SK-N-SH treated with all-trans-retinoic acid at 6 μM for 48 hours (cell line): Measurements from ENCODE around the gene PIGL.

ENCODE experiments used
- ATAC-seq: fragments of 200-7000 bp; cut with Tn5 transposase; 3 replicates; pipeline ENCODE4 v1.9.1; 2020; ENCODE audit warnings: mild to moderate bottlenecking, moderate library complexity
- ARNTL ChIP-seq: fragments of 450-650 bp; formaldehyde crosslinking; IDR thresholded peaks from 2 replicates; pipeline ENCODE4 v1.5.0; 2020; ENCODE audit warnings: low read depth, mild to moderate bottlenecking, moderate library complexity, borderline replicate concordance
- BACH2 ChIP-seq: fragments of 250-450 bp; sonication (Bioruptor Pico); IDR thresholded peaks from 2 replicates; pipeline ENCODE4 v1.9.0; 2021; ENCODE audit warnings: mild to moderate bottlenecking, borderline replicate concordance
- CREB5 ChIP-seq: fragments of 250-450 bp; sonication (Bioruptor Pico); IDR thresholded peaks from 2 replicates; pipeline ENCODE4 v1.5.1; 2020; ENCODE audit warnings: low read depth, mild to moderate bottlenecking, moderate library complexity
- CSDC2 ChIP-seq: fragments of 250-450 bp; sonication (Bioruptor Pico); IDR thresholded peaks from 2 replicates; pipeline ENCODE4 v1.5.0; 2020; ENCODE audit warnings: mild to moderate bottlenecking, moderate library complexity
- ESRRG ChIP-seq: fragments of 250-450 bp; sonication (Bioruptor Pico); IDR thresholded peaks from 2 replicates; pipeline ENCODE4 v1.6.1; 2021; ENCODE audit warnings: mild to moderate bottlenecking
- GLIS3 ChIP-seq: fragments of 250-450 bp; sonication (Bioruptor Pico); IDR thresholded peaks from 2 replicates; pipeline ENCODE4 v1.5.0; 2020; ENCODE audit warnings: mild to moderate bottlenecking, moderate library complexity
- ISL1 ChIP-seq: fragments of 250-450 bp; sonication (Bioruptor Pico); IDR thresholded peaks from 2 replicates; pipeline ENCODE4 v2.1.2; 2022; ENCODE audit warnings: mild to moderate bottlenecking, moderate library complexity
- OSR1 ChIP-seq: fragments of 250-450 bp; sonication (Bioruptor Pico); IDR thresholded peaks from 2 replicates; pipeline ENCODE4 v1.8.0; 2022; ENCODE audit warnings: moderate library complexity, mild to moderate bottlenecking, inconsistent platforms
- PATZ1 ChIP-seq: fragments of 250-450 bp; sonication (Bioruptor Pico); IDR thresholded peaks from 2 replicates; pipeline ENCODE4 v1.8.0; 2020; ENCODE audit warnings: mild to moderate bottlenecking, moderate library complexity, borderline replicate concordance
- POU6F1 ChIP-seq: fragments of 250-450 bp; sonication (Bioruptor Pico); IDR thresholded peaks from 2 replicates; pipeline ENCODE4 v1.8.0; 2021; ENCODE audit warnings: low read depth, mild to moderate bottlenecking, moderate library complexity, borderline replicate concordance
- PPARA ChIP-seq: fragments of 250-450 bp; sonication (Bioruptor Pico); IDR thresholded peaks from 2 replicates; pipeline ENCODE4 v1.5.0; 2020; ENCODE audit warnings: mild to moderate bottlenecking, borderline replicate concordance
- RARB ChIP-seq: fragments of 250-450 bp; sonication (Bioruptor Pico); IDR thresholded peaks from 2 replicates; pipeline ENCODE4 v1.8.0; 2021; ENCODE audit warnings: mild to moderate bottlenecking, moderate library complexity
- SNAI2 ChIP-seq: fragments of 250-450 bp; sonication (Bioruptor Pico); IDR thresholded peaks from 2 replicates; pipeline ENCODE4 v1.5.0; 2020; ENCODE audit warnings: mild to moderate bottlenecking, moderate library complexity
- TCF4 ChIP-seq: fragments of 250-450 bp; sonication (Bioruptor Pico); IDR thresholded peaks from 2 replicates; pipeline ENCODE4 v1.8.0; 2021; ENCODE audit warnings: mild to moderate bottlenecking, moderate library complexity, borderline replicate concordance
- TOX ChIP-seq: fragments of 250-450 bp; sonication (Bioruptor Pico); IDR thresholded peaks from 2 replicates; pipeline ENCODE4 v1.8.0; 2021; ENCODE audit warnings: mild to moderate bottlenecking, moderate library complexity, borderline replicate concordance
- TSHZ2 ChIP-seq: fragments of 250-450 bp; sonication (Bioruptor Pico); IDR thresholded peaks from 2 replicates; pipeline ENCODE4 v1.5.0; 2020; ENCODE audit warnings: mild to moderate bottlenecking, moderate library complexity
- ZC3H10 ChIP-seq: fragments of 250-450 bp; sonication (Bioruptor Pico); IDR thresholded peaks from 2 replicates; pipeline ENCODE4 v1.5.1; 2021; ENCODE audit warnings: mild to moderate bottlenecking, moderate library complexity
- ZFP3 ChIP-seq: fragments of 250-450 bp; sonication (Bioruptor Pico); IDR thresholded peaks from 2 replicates; pipeline ENCODE4 v1.5.0; 2020; ENCODE audit warnings: mild to moderate bottlenecking, moderate library complexity
- ZFP30 ChIP-seq: fragments of 450-650 bp; formaldehyde crosslinking; IDR thresholded peaks from 2 replicates; pipeline ENCODE4 v1.5.0; 2022; ENCODE audit warnings: mild to moderate bottlenecking, moderate library complexity
- ZNF565 ChIP-seq: fragments of 450-650 bp; formaldehyde crosslinking; conservative IDR thresholded peaks from 2 replicates; pipeline ENCODE4 v1.5.0; 2020; ENCODE audit warnings: low read depth, mild to moderate bottlenecking, moderate library complexity
- ZNF70 ChIP-seq: fragments of 450-650 bp; formaldehyde crosslinking; IDR thresholded peaks from 2 replicates; pipeline ENCODE4 v1.5.0; 2020; ENCODE audit warnings: mild to moderate bottlenecking, moderate library complexity
- ZNF8 ChIP-seq: fragments of 450-650 bp; formaldehyde crosslinking; IDR thresholded peaks from 2 replicates; pipeline ENCODE4 v1.5.0; 2020; ENCODE audit warnings: mild to moderate bottlenecking, moderate library complexity
- TF ChIP-seq, protein P1 (sequence below): fragments of 250-450 bp; sonication (Bioruptor Pico); IDR thresholded peaks from 2 replicates; pipeline ENCODE4 v1.5.1; 2021; ENCODE audit warnings: mild to moderate bottlenecking, moderate library complexity

PIGL gene

GRCh38 chr17:16255481-16255921 lies 38.5 kb downstream of the PIGL start:
- no peak for ATAC-seq
- TF ChIP-seq, protein P1, sequence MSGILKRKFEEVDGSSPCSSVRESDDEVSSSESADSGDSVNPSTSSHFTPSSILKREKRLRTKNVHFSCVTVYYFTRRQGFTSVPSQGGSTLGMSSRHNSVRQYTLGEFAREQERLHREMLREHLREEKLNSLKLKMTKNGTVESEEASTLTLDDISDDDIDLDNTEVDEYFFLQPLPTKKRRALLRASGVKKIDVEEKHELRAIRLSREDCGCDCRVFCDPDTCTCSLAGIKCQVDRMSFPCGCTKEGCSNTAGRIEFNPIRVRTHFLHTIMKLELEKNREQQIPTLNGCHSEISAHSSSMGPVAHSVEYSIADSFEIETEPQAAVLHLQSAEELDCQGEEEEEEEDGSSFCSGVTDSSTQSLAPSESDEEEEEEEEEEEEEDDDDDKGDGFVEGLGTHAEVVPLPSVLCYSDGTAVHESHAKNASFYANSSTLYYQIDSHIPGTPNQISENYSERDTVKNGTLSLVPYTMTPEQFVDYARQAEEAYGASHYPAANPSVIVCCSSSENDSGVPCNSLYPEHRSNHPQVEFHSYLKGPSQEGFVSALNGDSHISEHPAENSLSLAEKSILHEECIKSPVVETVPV (CRISPR knock-in tag) = no peak
- TF ChIP-seq BACH2 (CRISPR knock-in tag) (no peak), ZC3H10 (CRISPR knock-in tag) (no peak)

DNA sequence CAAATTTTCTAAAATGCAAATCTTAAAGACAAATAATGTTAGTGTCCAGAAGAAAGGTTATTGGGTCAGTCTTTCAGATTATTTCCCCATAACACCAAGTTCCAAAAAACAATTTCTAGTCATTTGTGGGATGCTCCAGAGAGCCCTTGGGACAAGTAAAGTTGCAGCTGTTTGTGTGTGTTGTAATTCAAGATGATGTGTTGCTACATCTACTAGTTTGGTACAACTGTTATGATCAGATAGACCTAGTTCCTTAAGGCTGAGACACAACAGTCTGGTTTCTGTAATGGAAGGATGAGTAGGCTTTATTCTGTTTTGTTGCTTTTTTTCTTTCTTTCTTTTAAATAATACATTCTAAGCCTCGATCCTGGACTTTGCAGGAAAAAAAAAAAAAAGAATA lies 41.9 kb downstream of the PIGL start:
- no peak for ATAC-seq
- TF ChIP-seq PATZ1 (CRISPR knock-in tag) (no peak), ESRRG (no peak), ZC3H10 (CRISPR knock-in tag) (no peak), ZNF565 (CRISPR knock-in tag) (no peak), BACH2 (CRISPR knock-in tag) (no peak), SNAI2 (CRISPR knock-in tag) (no peak), ZNF8 (CRISPR knock-in tag) (no peak), OSR1 (no peak), CSDC2 (CRISPR knock-in tag) (no peak), GLIS3 (CRISPR knock-in tag) (no peak), ARNTL (no peak), ZFP3 (CRISPR knock-in tag) (no peak), TSHZ2 (no peak), ISL1 (CRISPR knock-in tag) (no peak), PPARA (no peak), RARB (CRISPR knock-in tag) (no peak)
- TF ChIP-seq, protein P1 (CRISPR knock-in tag) = no peak
- TF ChIP-seq, all 23 proteins: peak for 0

DNA sequence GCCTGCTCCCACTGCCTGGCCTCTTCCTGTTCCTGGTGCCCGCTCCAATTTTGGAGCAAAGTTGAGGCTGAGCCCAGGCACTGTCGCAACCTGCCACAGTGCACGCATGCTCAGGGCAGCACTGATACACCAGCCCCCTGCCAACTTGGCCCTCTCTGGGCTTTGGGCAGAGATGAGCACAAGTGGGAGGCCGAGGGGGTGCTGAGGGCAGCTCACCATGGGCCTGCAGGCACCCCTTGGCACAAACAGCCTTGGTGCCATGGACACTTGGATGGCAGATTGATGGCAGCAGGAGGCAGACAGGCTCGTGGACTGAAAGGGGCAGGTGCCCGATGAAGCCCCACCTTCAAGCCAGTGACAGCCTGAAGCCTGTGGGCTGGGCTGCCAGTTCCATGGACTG lies 42.9 kb downstream of the PIGL start:
- ATAC-seq = no peak
- TF ChIP-seq SNAI2 (CRISPR knock-in tag) = no peak
- TF ChIP-seq PATZ1 (CRISPR knock-in tag) = no peak
- no peak for TF ChIP-seq ZNF70
- no peak for TF ChIP-seq ZFP3 (CRISPR knock-in tag)
- TF ChIP-seq GLIS3 (CRISPR knock-in tag) = no peak
- TF ChIP-seq ZFP30 = no peak
- no peak for TF ChIP-seq RARB (CRISPR knock-in tag)
- TF ChIP-seq POU6F1 (CRISPR knock-in tag) = no peak
- TF ChIP-seq TOX = no peak
- no peak for TF ChIP-seq ESRRG
- TF ChIP-seq ARNTL = no peak
- no peak for TF ChIP-seq BACH2 (CRISPR knock-in tag)
- no peak for TF ChIP-seq ZNF565 (CRISPR knock-in tag)
- no peak for TF ChIP-seq CREB5 (CRISPR knock-in tag)
- TF ChIP-seq TCF4 (CRISPR knock-in tag) = no peak
